GM12801 (cell line): ENCODE data around the gene ESR1.

Experiments used
- TF ChIP-seq, protein P1 (sequence below): IDR thresholded peaks from one replicate; pipeline ENCODE4 v1.5.1; 2011; ENCODE audit warnings: control low read depth; ENCODE audit not compliant: insufficient read length; ENCODE audit errors: extremely low read depth

Gene ESR1

DNA sequence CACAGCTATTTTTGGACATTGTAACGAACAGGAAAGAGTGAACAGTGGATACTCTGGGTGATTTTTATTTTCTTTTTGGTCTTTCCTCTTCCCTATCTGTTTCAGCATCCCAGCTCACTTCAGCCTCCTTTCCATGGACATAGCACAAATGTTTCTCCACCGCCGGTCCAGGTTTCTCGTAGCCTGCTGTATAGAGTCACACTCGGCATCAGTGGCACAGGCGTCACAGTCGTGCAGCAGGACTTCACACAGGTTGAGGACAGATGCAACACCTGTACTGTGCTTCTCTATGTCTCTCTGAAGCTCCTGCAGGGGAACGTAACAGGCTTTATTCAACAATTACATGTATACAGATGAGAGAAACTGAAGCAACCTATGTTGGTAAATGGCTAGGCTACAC, 348.3 kb downstream of the ESR1 start:
- TF ChIP-seq, protein P1, sequence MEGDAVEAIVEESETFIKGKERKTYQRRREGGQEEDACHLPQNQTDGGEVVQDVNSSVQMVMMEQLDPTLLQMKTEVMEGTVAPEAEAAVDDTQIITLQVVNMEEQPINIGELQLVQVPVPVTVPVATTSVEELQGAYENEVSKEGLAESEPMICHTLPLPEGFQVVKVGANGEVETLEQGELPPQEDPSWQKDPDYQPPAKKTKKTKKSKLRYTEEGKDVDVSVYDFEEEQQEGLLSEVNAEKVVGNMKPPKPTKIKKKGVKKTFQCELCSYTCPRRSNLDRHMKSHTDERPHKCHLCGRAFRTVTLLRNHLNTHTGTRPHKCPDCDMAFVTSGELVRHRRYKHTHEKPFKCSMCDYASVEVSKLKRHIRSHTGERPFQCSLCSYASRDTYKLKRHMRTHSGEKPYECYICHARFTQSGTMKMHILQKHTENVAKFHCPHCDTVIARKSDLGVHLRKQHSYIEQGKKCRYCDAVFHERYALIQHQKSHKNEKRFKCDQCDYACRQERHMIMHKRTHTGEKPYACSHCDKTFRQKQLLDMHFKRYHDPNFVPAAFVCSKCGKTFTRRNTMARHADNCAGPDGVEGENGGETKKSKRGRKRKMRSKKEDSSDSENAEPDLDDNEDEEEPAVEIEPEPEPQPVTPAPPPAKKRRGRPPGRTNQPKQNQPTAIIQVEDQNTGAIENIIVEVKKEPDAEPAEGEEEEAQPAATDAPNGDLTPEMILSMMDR: no peak

DNA sequence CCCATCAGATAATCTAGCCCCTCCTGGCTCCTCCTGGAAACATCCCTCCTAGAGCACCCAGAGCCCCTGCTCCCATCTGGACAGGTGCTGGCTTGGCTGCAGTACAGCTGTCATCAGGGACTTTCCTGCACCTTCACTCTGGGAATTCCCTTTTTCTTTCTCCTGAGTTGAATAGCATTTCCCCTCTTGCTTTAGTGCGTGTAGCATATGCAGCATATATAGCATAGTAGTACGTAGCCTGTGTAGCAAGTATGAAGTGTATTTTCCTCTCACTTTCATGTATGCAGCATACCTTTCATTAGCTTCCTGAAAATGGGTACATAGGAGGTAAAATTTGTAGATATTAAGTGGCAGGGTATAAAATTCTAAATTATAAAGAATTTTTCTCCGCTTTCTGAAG, 352.9 kb downstream of the ESR1 start:
- TF ChIP-seq, protein P1: no peak

DNA sequence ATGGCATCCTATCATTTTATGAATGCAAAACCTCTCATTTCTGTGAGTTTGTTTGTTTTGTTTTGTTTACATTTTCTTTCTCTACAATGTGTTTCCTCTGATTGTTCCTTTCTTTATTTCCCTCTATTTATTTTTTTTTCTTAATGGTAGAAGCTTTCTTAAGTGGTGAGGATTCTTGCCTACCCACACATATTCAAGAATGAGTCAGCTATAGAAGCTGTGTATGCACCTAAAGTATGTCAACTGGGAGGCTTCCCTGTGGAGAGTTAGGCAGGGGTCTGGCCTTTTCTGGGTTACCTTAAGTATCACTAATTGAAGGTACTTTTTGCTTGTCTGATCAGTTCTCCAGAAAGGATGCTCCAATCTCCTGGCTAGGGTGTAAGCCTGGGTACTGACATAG, 354.0 kb downstream of the ESR1 start:
- TF ChIP-seq, protein P1: no peak

DNA sequence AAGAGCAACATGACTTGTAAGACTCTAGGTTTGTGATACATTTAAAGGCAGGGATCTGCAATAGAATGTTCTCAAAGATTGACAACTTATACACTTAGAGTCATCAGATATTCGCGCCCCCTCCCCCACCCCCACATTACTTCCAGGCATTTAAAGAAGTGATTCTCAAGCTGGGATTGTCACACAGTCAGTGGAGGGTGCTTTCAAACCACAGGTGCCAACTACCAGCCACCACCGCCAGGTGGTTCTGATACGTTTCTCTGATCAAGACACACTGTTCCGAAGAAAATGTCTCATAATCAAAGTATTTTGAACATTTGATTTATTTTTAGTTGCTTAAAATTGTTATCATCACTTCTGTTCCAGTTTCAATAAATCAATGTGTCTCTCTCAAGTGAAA, 357.5 kb downstream of the ESR1 start:
- TF ChIP-seq, protein P1: no peak

DNA sequence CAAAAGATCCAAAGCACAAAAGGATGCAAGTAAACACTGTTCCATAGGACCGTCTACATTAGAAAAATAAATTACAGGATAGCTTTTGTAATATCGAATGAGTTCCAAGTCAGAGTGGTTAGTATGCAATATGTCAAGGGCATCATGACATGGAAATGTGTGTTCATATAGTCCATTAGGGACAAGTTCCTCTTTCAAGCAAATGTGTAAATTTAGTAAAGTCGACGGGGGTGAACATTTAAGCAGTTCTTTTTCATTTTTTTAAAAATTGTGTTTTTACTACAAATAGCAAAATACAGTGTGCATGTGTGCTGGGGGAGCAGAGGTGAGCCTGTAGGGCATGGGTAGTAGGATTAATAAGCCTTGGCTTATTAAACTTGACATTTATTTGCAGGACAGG, 359.0 kb downstream of the ESR1 start:
- TF ChIP-seq, protein P1: no peak

DNA sequence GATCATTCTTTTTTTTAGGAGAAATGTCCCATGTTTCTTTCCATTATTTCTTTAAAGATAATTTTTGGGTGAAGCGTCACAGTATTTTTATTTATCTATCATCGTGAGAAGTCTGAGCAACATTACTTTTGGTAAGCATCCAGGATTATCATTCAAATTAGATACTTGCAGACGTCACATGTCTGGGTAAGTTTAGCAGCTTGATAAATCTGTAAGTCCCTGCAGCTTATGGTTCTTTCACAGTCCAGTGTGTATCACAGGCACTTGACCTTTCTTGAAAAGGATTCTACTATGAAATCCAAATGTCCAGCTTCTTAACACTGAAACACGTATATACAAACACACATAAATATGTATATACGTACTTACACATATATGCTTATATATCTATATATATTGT, 359.4 kb downstream of the ESR1 start:
- TF ChIP-seq, protein P1: no peak

DNA sequence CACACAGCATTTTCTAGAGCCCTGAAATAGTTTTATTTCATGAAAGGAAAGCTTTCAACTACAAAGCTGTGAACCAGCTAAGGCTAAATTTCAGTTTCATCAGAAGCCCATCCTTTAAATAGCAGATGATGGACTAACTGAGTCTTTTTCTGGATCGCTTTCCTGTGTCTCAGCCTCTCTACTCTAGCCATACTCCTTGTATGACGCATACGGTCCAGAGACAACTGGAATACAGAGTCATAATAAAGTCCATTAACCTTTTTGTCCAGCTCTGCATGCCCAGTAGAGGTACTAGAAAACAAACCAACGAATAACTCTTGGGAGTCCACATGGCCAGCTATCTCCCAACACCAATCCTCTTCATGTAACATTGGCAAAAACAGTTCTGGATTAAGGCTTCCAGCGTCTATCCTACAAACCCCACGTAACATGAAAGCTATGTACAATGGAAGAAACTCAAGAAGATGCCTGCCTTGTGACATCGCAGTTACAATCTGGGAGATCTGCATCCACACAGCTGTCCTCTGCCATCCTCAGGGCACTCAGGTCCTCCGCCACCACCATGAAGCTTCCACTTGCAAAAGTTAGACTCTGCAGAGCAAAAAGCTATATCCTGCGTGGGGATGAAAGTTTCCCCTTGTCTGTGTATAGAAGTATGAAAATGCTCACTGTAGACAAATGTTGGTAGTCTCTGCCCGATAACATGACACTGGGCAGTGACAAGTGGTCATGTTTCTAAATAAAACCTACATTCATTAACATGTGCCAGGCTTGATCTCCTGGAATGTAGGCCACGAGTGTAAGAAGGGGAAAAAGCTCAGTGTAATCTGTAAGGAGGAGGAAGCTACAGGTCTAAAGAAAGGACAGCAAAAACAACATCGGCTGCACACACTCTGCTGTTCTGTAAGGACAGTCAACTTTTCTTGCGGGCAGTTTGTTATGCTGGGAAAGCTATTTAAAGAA, 360.4 kb downstream of the ESR1 start:
- TF ChIP-seq, protein P1: no peak
